ENCODE results near the gene STYXL2. TPM values are rescaled to one million over a fixed set of nuclear protein-coding genes. Genes with fewer than 3 reads are reported as not detected.

STYXL2 gene
- total and polyA plus RNA-seq, 2 donors from 2014 or later: 0.38 TPM; not detected in 1

DNA sequence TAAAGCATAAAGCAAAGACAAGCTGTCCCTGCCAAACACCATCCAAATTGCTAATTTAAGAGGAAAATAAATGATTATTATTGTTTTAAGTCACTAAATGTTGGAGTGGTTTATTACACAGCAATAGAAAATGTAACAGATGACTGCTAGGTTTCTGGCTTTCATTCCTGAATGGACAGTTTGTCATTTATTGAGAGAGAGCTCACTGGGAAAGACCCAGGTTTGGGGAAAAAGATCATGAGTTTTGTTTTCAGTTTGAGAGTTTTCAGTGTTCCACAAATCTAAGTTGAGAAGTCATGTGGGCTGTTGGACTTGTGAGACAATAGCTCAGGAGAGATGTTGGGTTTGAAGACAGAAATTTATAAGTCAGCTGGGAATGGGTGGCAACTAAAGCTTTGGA, 9.1 kb upstream of the STYXL2 start:
- DNase-seq (no peak), FAIRE-seq (no peak)
- H3K4me3 ChIP-seq (ENCODE audit: low read length in 3 of 3): no peak overlapping the region
- no peaks in the 10 kb centered on the region for H3K36me3 ChIP-seq (ENCODE audit: control insufficient read depth in 2 of 3, insufficient read depth in 3 of 3, low read length in 3 of 3)
- H3K27me3 ChIP-seq (ENCODE audit: control insufficient read depth, insufficient read depth, low read length): no peaks in the 10 kb centered on the region
- no peak overlapping the region for H3K9ac ChIP-seq (ENCODE audit: low read length in 3 of 3)
- H3K27ac ChIP-seq (ENCODE audit: low read depth in 2 of 2, low read length in 2 of 2): no peak overlapping the region
- H3K9me3 ChIP-seq (ENCODE audit: control insufficient read depth in 2 of 3, insufficient read depth in 1 of 3, low read length in 3 of 3): no peaks in the 10 kb centered on the region
- peaks cover 0 to 4% (median 0%) of the 10 kb centered on the region in 3 donors for H3K4me1 ChIP-seq (ENCODE audit: control insufficient read depth in 2 of 3, insufficient read depth in 2 of 3, low read depth in 1 of 3, low read length in 3 of 3)
- intact Hi-C loops (cut with DNase I): no loop called here
- TF ChIP-seq, protein P1, sequence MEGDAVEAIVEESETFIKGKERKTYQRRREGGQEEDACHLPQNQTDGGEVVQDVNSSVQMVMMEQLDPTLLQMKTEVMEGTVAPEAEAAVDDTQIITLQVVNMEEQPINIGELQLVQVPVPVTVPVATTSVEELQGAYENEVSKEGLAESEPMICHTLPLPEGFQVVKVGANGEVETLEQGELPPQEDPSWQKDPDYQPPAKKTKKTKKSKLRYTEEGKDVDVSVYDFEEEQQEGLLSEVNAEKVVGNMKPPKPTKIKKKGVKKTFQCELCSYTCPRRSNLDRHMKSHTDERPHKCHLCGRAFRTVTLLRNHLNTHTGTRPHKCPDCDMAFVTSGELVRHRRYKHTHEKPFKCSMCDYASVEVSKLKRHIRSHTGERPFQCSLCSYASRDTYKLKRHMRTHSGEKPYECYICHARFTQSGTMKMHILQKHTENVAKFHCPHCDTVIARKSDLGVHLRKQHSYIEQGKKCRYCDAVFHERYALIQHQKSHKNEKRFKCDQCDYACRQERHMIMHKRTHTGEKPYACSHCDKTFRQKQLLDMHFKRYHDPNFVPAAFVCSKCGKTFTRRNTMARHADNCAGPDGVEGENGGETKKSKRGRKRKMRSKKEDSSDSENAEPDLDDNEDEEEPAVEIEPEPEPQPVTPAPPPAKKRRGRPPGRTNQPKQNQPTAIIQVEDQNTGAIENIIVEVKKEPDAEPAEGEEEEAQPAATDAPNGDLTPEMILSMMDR (IDR thresholded peaks at IDR 0.05; ENCODE audit: borderline replicate concordance, extremely low read depth, insufficient read depth): no peak

DNA sequence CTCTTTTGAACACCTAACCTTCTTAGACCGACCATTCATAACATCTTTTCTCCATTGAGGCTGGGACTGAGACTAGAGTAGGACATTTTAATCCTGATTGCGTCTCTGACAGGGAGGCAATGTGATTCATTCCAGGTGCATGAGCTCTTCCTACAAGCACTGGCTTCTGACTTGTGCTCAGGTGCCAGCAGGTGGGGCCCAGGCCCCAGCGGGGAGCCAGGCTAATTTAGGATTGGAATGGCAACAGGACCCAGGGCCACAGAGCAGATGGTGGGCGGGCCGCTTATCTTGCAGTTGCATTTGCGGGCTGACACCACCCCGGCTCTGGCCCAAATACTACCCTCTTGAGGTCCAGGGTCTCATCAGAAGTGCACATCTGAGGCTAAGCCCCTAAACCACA, 7.8 kb upstream of the STYXL2 start:
- no peaks in the 10 kb centered on the region for H3K27me3 ChIP-seq (ENCODE audit: control insufficient read depth, insufficient read depth, low read length)
- intact Hi-C loops (cut with DNase I): no loop called here
- FAIRE-seq (no peak), DNase-seq (no peak)
- TF ChIP-seq, protein P1 (IDR thresholded peaks at IDR 0.05; ENCODE audit: borderline replicate concordance, extremely low read depth, insufficient read depth): no peak
- no peaks in the 10 kb centered on the region for H3K36me3 ChIP-seq (ENCODE audit: control insufficient read depth in 2 of 3, insufficient read depth in 3 of 3, low read length in 3 of 3)
- no peak overlapping the region for H3K27ac ChIP-seq (ENCODE audit: low read depth in 2 of 2, low read length in 2 of 2)
- no peak overlapping the region for H3K4me3 ChIP-seq (ENCODE audit: low read length in 3 of 3)
- no peak overlapping the region for H3K9ac ChIP-seq (ENCODE audit: low read length in 3 of 3)
- peaks cover 0 to 4% (median 0%) of the 10 kb centered on the region in 3 donors for H3K4me1 ChIP-seq (ENCODE audit: control insufficient read depth in 2 of 3, insufficient read depth in 2 of 3, low read depth in 1 of 3, low read length in 3 of 3)
- H3K9me3 ChIP-seq (ENCODE audit: control insufficient read depth in 2 of 3, insufficient read depth in 1 of 3, low read length in 3 of 3): no peaks in the 10 kb centered on the region

DNA sequence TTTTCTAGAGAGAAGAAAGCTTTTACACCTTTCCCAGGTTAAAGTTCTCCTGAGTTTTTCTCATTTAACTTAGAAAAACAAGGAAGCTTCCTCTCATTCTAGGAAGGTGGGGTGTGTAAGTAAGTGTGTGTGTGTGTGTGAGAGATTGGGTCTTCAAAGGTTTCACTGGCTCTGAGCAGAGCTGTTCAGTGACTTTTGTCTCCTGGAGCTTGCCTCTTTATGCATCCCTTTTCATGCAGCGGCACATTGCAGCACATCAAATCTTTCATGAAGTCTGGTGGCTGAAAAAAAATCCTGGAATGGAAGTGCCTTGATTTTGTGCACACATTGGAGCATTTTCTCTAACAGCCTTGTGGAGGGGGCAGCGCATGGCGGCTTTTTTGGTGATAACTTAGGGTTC, 7.1 kb upstream of the STYXL2 start:
- DNase-seq (no peak), FAIRE-seq (no peak)
- Histone ChIP-seq H3K9me3 (ENCODE audit: control insufficient read depth in 2 of 3, insufficient read depth in 1 of 3, low read length in 3 of 3) (no peaks in the 10 kb centered on the region), H3K27ac (ENCODE audit: low read depth in 2 of 2, low read length in 2 of 2) (no peak overlapping the region), H3K27me3 (ENCODE audit: control insufficient read depth, insufficient read depth, low read length) (no peaks in the 10 kb centered on the region), H3K4me1 (ENCODE audit: control insufficient read depth in 2 of 3, insufficient read depth in 2 of 3, low read depth in 1 of 3, low read length in 3 of 3) (peaks cover 0 to 4% (median 0%) of the 10 kb centered on the region in 3 donors), H3K4me3 (ENCODE audit: low read length in 3 of 3) (no peak overlapping the region), H3K9ac (ENCODE audit: low read length in 3 of 3) (no peak overlapping the region), H3K36me3 (ENCODE audit: control insufficient read depth in 2 of 3, insufficient read depth in 3 of 3, low read length in 3 of 3) (no peaks in the 10 kb centered on the region)
- TF ChIP-seq, protein P1 (IDR thresholded peaks at IDR 0.05; ENCODE audit: borderline replicate concordance, extremely low read depth, insufficient read depth): no peak
- intact Hi-C loops (cut with DNase I): no loop called here

DNA sequence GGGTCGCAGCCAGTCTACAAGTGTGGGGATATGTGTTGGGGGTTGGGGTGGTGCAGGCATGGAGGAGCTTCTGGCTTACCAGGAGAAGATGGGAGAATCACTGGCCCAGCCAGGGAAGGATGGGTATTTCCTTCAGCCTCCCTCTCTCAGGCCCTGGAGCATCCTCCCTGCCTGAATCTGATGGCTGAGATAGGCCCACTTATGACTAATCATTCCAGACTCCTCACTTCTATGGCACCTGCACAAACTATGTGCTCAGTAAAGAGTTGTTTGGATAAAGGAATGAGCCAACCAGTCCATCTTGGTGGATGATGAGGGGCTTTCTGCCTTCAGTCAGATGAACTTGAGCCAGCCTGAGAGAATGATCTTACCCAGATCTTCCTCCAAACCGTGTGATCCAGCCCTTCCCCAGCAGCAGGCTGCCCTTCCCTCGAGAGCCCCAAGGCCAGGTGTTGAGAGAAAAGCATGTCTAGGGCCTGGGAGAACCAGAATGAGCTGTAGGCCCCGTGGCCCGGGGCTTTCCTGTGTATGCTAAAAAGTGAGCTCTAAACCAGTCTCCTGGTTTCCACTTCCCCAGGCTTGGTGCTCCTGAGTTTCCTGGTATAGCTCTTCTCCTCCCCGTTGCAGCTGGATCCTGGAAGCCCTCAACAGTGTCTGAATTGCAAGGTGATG, 5.0 kb upstream of the STYXL2 start:
- TF ChIP-seq, protein P1 (IDR thresholded peaks at IDR 0.05; ENCODE audit: borderline replicate concordance, extremely low read depth, insufficient read depth): no peak
- FAIRE-seq: no peak
- H3K27me3 ChIP-seq (ENCODE audit: control insufficient read depth, insufficient read depth, low read length): no peaks in the 10 kb centered on the region
- H3K9me3 ChIP-seq (ENCODE audit: control insufficient read depth in 2 of 3, insufficient read depth in 1 of 3, low read length in 3 of 3): no peaks in the 10 kb centered on the region
- H3K4me1 ChIP-seq (ENCODE audit: control insufficient read depth in 2 of 3, insufficient read depth in 2 of 3, low read depth in 1 of 3, low read length in 3 of 3): no peaks in the 10 kb centered on the region
- H3K4me3 ChIP-seq (ENCODE audit: low read length in 3 of 3): no peak overlapping the region
- no peak for DNase-seq
- no peak overlapping the region for H3K9ac ChIP-seq (ENCODE audit: low read length in 3 of 3)
- H3K36me3 ChIP-seq (ENCODE audit: control insufficient read depth in 2 of 3, insufficient read depth in 3 of 3, low read length in 3 of 3): no peaks in the 10 kb centered on the region
- no peak overlapping the region for H3K27ac ChIP-seq (ENCODE audit: low read depth in 2 of 2, low read length in 2 of 2)
- intact Hi-C loops (cut with DNase I): no loop called here

Data from kidney (tissue), 14 donors.